SHP77 treated with DMSO at 0.1 percent for 48 hours (cell line): ENCODE measurements around the gene KLB.
A peak's percentile ranks its signal among the peaks of the same experiment; 100 is the strongest.
"Not testable (repeated sequence)": the region's sequence is repeated elsewhere in the genome, so short reads cannot be mapped to it uniquely, and the experiment has no call there.

Experiments
- DNase-seq: peaks from one replicate; lab custom pipeline; 2025; lab: John Stamatoyannopoulos, UW

The KLB gene

GRCh38 chr4:39406763-39407583 is at the start of gene KLB:
KLB (plus strand) TSS chr4:39406930; CDS start chr4:39406950, 20 bp downstream.
- no peak for DNase-seq

GRCh38 chr4:39357002-39357401 is 49.7 kb upstream of the KLB start:
- no peak for DNase-seq

GRCh38 chr4:39360611-39361010 is 46.1 kb upstream of the KLB start:
- DNase-seq: not testable (repeated sequence)

- DNase-seq: no peak
Observed at GRCh38 chr4:39362827-39363226, 43.9 kb upstream of the KLB start.

GRCh38 chr4:39363773-39364393 is 42.8 kb upstream of the KLB start:
- DNase-seq: no peak

- DNase-seq: no peak
Observed at GRCh38 chr4:39365360-39365759, 41.4 kb upstream of the KLB start.

- DNase-seq: peak; percentile 6
Observed at GRCh38 chr4:39365830-39366771, 40.6 kb upstream of the KLB start, which contains the start of gene RFC1. RFC1 (minus strand) TSS chr4:39366362; CDS start chr4:39366241, 121 bp downstream.

- no peak for DNase-seq
Observed at GRCh38 chr4:39367166-39367565, 39.6 kb upstream of the KLB start.

GRCh38 chr4:39369301-39369700 is 37.4 kb upstream of the KLB start:
- no peak for DNase-seq

GRCh38 chr4:39371209-39371608 is 35.5 kb upstream of the KLB start:
- DNase-seq: not testable (repeated sequence)

- no peak for DNase-seq
Observed at GRCh38 chr4:39375478-39375877, 31.3 kb upstream of the KLB start.

- no peak for DNase-seq
Observed at GRCh38 chr4:39383690-39384089, 23.0 kb upstream of the KLB start.

GRCh38 chr4:39384563-39384962 is 22.2 kb upstream of the KLB start:
- no peak for DNase-seq

- no peak for DNase-seq
Observed at GRCh38 chr4:39390603-39391002, 16.1 kb upstream of the KLB start.

GRCh38 chr4:39394706-39395105 is 12.0 kb upstream of the KLB start:
- DNase-seq: no peak

GRCh38 chr4:39401640-39402039 is 5.1 kb upstream of the KLB start:
- DNase-seq: not testable (repeated sequence)

- DNase-seq: no peak
Observed at GRCh38 chr4:39407584-39407885, 805 bp downstream of the KLB start.

- no peak for DNase-seq
Observed at GRCh38 chr4:39410415-39410814, 3.7 kb downstream of the KLB start.

GRCh38 chr4:39411561-39411960 is 4.8 kb downstream of the KLB start:
- not testable (repeated sequence) for DNase-seq

GRCh38 chr4:39415678-39416283 is 9.1 kb downstream of the KLB start:
- DNase-seq: no peak

- DNase-seq: no peak
Observed at GRCh38 chr4:39422247-39422646, 15.5 kb downstream of the KLB start.

GRCh38 chr4:39425297-39425696 is 18.6 kb downstream of the KLB start:
- DNase-seq: not testable (repeated sequence)
